Ishikawa (cell line): ENCODE measurements around the gene YES1.

Experiments
- CEBPB ChIP-seq: IDR thresholded peaks from 2 replicates; pipeline ENCODE4 v1.6.1; 2012
- CREB1 ChIP-seq: IDR thresholded peaks from 2 replicates; pipeline ENCODE4 v1.6.1; 2012; ENCODE audit warnings: low read depth
- EGR1 ChIP-seq: IDR thresholded peaks from 2 replicates; pipeline ENCODE4 v1.6.1; 2012
- EP300 ChIP-seq: IDR thresholded peaks from 2 replicates; pipeline ENCODE4 v1.6.1; 2012; ENCODE audit warnings: borderline replicate concordance
- FOXM1 ChIP-seq: IDR thresholded peaks from 2 replicates; pipeline ENCODE4 v1.6.1; 2012; ENCODE audit warnings: low read depth, borderline replicate concordance
- NFIC ChIP-seq: IDR thresholded peaks from 2 replicates; pipeline ENCODE4 v1.6.1; 2012
- RAD21 ChIP-seq: IDR thresholded peaks from 2 replicates; pipeline ENCODE4 v1.6.1; 2012; ENCODE audit warnings: low read depth
- TAF1 ChIP-seq: IDR thresholded peaks from 2 replicates; pipeline ENCODE4 v1.6.1; 2012; ENCODE audit warnings: low read depth, mild to moderate bottlenecking
- TCF12 ChIP-seq: IDR thresholded peaks from 2 replicates; pipeline ENCODE4 v1.6.1; 2012; ENCODE audit warnings: low read depth
- TEAD4 ChIP-seq: IDR thresholded peaks from 2 replicates; pipeline ENCODE4 v1.6.1; 2012
- YY1 ChIP-seq: IDR thresholded peaks from 2 replicates; pipeline ENCODE4 v1.6.1; 2012; ENCODE audit warnings: low read depth
- ZBTB7A ChIP-seq: IDR thresholded peaks from 2 replicates; pipeline ENCODE4 v1.6.1; 2012; ENCODE audit warnings: low read depth
- TF ChIP-seq, protein P1 (sequence below): IDR thresholded peaks from 2 replicates; pipeline ENCODE4 v1.6.1; 2012
- TF ChIP-seq, protein P2 (sequence below): IDR thresholded peaks from 2 replicates; pipeline ENCODE4 v1.6.1; 2012; ENCODE audit warnings: low read depth, mild to moderate bottlenecking
- TF ChIP-seq, protein P3 (sequence below): IDR thresholded peaks from 2 replicates; pipeline ENCODE4 v1.6.1; 2012

YES1 gene

DNA sequence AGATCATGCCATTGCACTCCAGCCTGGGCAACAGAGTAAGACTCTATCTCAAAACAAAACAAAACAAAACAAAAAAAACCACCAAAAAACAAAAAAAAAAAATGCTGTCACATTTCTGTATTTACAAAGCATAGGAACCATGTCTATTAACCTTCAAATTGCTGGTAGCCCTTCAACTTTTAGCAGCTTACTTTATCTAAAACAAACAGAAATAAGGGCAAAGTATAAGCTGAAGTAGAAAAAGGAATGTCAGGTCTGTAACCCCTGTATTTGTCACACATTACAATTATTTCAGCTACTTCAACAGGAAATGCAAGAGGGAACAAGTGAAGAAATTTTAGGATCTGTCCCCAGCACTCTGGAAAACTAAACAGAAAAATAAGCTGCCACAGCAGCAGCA, 129.2 kb downstream of the YES1 start:
- no peak for TF ChIP-seq EGR1
- TF ChIP-seq RAD21 = no peak
- no peak for TF ChIP-seq TAF1
- no peak for TF ChIP-seq CREB1
- TF ChIP-seq TEAD4 = no peak
- TF ChIP-seq FOXM1 = no peak
- TF ChIP-seq, protein P1, sequence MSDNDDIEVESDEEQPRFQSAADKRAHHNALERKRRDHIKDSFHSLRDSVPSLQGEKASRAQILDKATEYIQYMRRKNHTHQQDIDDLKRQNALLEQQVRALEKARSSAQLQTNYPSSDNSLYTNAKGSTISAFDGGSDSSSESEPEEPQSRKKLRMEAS = no peak
- no peak for TF ChIP-seq ZBTB7A
- TF ChIP-seq, protein P2, sequence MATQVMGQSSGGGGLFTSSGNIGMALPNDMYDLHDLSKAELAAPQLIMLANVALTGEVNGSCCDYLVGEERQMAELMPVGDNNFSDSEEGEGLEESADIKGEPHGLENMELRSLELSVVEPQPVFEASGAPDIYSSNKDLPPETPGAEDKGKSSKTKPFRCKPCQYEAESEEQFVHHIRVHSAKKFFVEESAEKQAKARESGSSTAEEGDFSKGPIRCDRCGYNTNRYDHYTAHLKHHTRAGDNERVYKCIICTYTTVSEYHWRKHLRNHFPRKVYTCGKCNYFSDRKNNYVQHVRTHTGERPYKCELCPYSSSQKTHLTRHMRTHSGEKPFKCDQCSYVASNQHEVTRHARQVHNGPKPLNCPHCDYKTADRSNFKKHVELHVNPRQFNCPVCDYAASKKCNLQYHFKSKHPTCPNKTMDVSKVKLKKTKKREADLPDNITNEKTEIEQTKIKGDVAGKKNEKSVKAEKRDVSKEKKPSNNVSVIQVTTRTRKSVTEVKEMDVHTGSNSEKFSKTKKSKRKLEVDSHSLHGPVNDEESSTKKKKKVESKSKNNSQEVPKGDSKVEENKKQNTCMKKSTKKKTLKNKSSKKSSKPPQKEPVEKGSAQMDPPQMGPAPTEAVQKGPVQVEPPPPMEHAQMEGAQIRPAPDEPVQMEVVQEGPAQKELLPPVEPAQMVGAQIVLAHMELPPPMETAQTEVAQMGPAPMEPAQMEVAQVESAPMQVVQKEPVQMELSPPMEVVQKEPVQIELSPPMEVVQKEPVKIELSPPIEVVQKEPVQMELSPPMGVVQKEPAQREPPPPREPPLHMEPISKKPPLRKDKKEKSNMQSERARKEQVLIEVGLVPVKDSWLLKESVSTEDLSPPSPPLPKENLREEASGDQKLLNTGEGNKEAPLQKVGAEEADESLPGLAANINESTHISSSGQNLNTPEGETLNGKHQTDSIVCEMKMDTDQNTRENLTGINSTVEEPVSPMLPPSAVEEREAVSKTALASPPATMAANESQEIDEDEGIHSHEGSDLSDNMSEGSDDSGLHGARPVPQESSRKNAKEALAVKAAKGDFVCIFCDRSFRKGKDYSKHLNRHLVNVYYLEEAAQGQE = no peak
- TF ChIP-seq, protein P3, sequence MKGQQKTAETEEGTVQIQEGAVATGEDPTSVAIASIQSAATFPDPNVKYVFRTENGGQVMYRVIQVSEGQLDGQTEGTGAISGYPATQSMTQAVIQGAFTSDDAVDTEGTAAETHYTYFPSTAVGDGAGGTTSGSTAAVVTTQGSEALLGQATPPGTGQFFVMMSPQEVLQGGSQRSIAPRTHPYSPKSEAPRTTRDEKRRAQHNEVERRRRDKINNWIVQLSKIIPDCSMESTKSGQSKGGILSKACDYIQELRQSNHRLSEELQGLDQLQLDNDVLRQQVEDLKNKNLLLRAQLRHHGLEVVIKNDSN = no peak
- TF ChIP-seq TCF12 = no peak
- TF ChIP-seq CEBPB = no peak
- no peak for TF ChIP-seq NFIC
- TF ChIP-seq EP300 = no peak

DNA sequence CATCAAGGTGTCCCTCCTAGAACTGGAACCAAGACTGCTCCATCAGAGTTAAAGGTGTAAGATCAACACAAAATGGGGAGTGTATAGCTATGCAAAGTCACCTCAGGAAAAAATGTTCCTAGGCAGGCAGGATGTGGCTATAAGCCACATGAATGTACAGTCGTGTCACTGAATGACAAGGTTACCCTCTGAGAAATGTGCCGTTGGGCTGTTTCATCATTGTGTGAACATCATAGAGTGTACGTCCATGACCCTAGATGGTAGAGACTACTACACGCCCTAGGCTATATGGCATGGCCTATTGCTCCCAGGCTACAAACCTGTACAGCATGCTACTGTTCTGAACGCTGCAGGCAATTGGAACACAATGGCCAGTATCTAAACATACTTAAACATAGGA, 130.1 kb downstream of the YES1 start:
- TF ChIP-seq FOXM1 (no peak), TEAD4 (no peak), YY1 (no peak), TAF1 (no peak), CREB1 (no peak), NFIC (no peak), ZBTB7A (no peak)
- TF ChIP-seq, protein P2 = no peak

DNA sequence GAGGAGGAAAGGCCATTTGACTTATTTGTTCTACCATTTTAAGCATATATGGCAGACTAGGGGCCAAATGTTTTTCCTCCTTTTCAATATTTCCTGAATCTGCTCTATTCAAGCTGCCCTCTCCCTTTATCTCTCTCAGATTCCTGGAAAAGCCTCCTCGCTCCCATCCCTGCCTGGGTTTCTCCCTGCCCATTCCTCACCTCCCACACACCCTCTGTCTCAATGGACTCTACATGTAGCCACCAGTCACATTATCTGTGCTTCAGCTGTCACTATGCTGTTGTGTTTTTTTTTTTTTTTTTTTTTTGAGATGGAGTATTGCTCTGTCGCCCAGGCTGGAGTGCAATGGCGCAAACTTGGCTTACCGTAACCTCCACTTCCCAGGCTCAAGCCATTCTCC, 131.7 kb downstream of the YES1 start:
- TF ChIP-seq, protein P3 = no peak
- no peak for TF ChIP-seq EP300
- no peak for TF ChIP-seq CREB1
- no peak for TF ChIP-seq FOXM1
- TF ChIP-seq CEBPB = no peak
- no peak for TF ChIP-seq ZBTB7A
- TF ChIP-seq TEAD4 = no peak
- no peak for TF ChIP-seq NFIC
- TF ChIP-seq TAF1 = no peak
- TF ChIP-seq TCF12 = no peak
- TF ChIP-seq EGR1 = no peak
- TF ChIP-seq, protein P1 = no peak
- TF ChIP-seq RAD21 = no peak
- TF ChIP-seq YY1 = no peak
- TF ChIP-seq, protein P2 = no peak

DNA sequence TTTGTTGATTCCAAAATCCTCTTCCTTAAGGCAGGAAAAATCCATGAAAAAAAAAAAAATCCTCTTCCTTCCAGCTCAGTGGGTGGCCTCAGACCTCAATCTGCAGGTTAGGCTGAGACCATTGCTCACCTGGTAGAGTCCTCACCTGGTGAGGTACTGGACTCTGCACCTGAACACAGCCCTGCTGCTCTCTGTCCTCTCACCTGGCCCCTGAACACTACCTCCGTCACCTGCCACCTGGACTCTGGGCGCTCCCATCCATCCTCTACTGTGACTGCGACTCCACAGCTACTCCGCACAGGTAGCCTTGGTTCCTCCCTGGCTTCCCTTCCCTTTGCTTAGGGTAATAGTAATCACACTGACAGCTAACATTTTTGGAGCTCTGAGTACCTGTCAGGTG, 132.5 kb downstream of the YES1 start:
- TF ChIP-seq FOXM1 (no peak), EGR1 (no peak), NFIC (no peak), ZBTB7A (no peak), CREB1 (no peak), EP300 (no peak), TAF1 (no peak), TEAD4 (no peak), CEBPB (no peak), RAD21 (no peak), TCF12 (no peak), YY1 (no peak)
- TF ChIP-seq, protein P3 = no peak
- TF ChIP-seq, protein P2 = no peak
- TF ChIP-seq, protein P1 = no peak
